Effector memory CD8-positive, alpha-beta T cell (primary cell): ENCODE data around the gene RBMS3.

Source experiments
- ATAC-seq: fragments of 150-1000 bp; cut with Tn5 transposase; replicated peaks from 2 replicates; pipeline ENCODE4 v1.10.0; 2021; ENCODE audit warnings: mild to moderate bottlenecking, moderate library complexity
- DNase-seq, 3 experiments: peaks; one replicate each; pipeline ENCODE4 v3.0.0; 2021
- H3K27ac Mint-ChIP-seq, 2 donors: one replicate each; pipeline ENCODE4 v1.8.0; 2022; ENCODE audit warnings: mild to moderate bottlenecking in 2 of 2, mixed read lengths in 2 of 2, moderate library complexity in 2 of 2
- H3K27me3 Mint-ChIP-seq, 2 donors: one replicate each; pipeline ENCODE4 v1.8.0; 2022; ENCODE audit warnings: mixed read lengths in 2 of 2
- H3K36me3 Mint-ChIP-seq: one replicate; pipeline ENCODE4 v1.8.0; 2022; ENCODE audit warnings: mild to moderate bottlenecking, moderate library complexity, mixed read lengths; ENCODE audit not compliant: insufficient read depth
- H3K4me1 Mint-ChIP-seq, 2 donors: one replicate each; pipeline ENCODE4 v1.8.0; 2022; ENCODE audit warnings: low read depth in 2 of 2, mixed read lengths in 2 of 2
- H3K4me3 Mint-ChIP-seq, 2 donors: one replicate each; pipeline ENCODE4 v1.8.0; 2022; ENCODE audit warnings: mild to moderate bottlenecking in 2 of 2, mixed read lengths in 2 of 2, moderate library complexity in 2 of 2
- H3K9me3 Mint-ChIP-seq, 2 donors: one replicate each; pipeline ENCODE4 v1.8.0; 2022; ENCODE audit warnings: mixed read lengths in 2 of 2

Gene RBMS3

DNA sequence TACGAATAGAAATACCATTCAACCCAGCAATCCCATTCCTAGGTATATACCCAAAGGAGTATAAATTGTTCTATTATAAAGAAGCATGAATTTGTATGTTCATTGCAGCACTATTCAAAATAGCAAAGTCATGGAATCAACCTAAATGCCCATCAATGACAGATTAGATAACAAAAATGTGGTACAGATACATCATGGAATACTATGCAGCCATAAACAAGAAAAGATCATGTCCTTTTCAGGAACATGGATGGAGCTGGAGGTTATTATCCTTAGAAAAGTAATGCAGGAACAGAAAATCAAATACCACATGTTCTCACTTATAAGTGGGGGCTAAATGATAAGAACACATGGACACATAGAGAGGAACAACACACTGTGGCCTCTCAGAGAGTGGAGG is 571.9 kb downstream of the RBMS3 start:
- Mint-ChIP-seq H3K36me3 (no peaks in the 10 kb centered on the region), H3K9me3 (peaks cover 4 to 7% of the 10 kb centered on the region in 2 donors), H3K4me3 (no peak overlapping the region), H3K27me3 (no peaks in the 10 kb centered on the region), H3K4me1 (no peaks in the 10 kb centered on the region), H3K27ac (no peak overlapping the region)
- ATAC-seq (no peak), DNase-seq (no peak)

DNA sequence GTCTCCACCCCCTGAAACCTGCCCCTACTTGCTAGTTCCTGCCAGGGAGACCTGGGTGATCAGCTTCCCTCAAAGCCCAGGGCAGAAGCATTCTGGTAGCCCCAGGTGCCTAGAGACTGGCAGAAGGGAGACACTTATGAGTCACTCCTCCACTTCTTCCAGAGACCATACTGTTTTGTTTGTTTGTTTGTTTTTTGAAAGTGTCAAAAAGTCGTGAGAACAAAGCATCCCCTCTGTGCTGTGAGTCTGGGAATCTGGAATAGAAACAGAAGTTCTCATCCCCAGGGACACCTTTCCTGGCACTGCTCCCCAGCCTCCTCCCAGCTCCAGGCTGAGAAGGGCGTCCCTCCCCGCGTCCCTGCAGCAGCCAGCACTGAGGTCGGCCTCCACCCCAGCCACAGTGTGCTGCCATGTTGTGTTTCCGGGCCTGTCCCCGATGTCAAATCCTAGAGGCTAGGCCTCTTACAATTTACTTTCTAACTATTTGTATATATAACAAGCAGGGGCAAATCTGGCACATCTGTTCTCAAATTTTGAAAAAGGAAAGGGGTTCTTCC is 573.0 kb downstream of the RBMS3 start:
- Mint-ChIP-seq H3K27ac (no peak overlapping the region), H3K36me3 (no peaks in the 10 kb centered on the region), H3K9me3 (peaks cover 4 to 7% of the 10 kb centered on the region in 2 donors), H3K4me1 (no peaks in the 10 kb centered on the region), H3K27me3 (no peaks in the 10 kb centered on the region), H3K4me3 (no peak overlapping the region)
- DNase-seq (no peak), ATAC-seq (no peak)

DNA sequence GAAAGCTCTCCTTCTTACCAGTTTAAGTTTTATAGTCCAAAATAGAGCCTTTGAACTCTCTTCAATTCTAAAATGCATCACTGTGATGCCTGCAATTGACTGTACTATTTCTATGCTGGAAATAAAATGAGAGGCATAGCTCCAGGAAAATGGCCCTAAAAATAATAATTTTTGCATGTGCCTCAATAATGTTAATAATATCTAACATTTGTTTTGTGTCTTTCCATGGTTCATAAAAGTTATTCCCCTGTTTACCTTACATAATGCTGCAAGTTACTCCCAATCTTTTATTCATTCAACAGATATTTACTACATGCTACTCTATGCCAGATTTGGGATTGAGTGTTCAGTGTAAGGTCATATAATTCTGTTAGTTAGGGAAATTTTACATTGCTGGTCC is 574.0 kb downstream of the RBMS3 start:
- Mint-ChIP-seq H3K27me3 (no peaks in the 10 kb centered on the region), H3K4me3 (no peak overlapping the region), H3K27ac (no peak overlapping the region), H3K36me3 (no peaks in the 10 kb centered on the region), H3K9me3 (peaks cover 4 to 7% of the 10 kb centered on the region in 2 donors), H3K4me1 (no peaks in the 10 kb centered on the region)
- no peak for ATAC-seq
- no peak for DNase-seq

- ATAC-seq (no peak), DNase-seq (no peak)
- H3K9me3 Mint-ChIP-seq: no peaks in the 10 kb centered on the region
- H3K4me1 Mint-ChIP-seq: no peaks in the 10 kb centered on the region
- H3K36me3 Mint-ChIP-seq: peaks cover 3% of the 10 kb centered on the region
- H3K27ac Mint-ChIP-seq: no peak overlapping the region
- no peaks in the 10 kb centered on the region for H3K27me3 Mint-ChIP-seq
- no peak overlapping the region for H3K4me3 Mint-ChIP-seq
Measured at GRCh38 chr3:29859726-29860270, 578.9 kb downstream of the RBMS3 start.

- Mint-ChIP-seq H3K36me3 (peaks cover 3% of the 10 kb centered on the region), H3K9me3 (no peaks in the 10 kb centered on the region), H3K4me1 (no peaks in the 10 kb centered on the region), H3K27ac (no peak overlapping the region), H3K4me3 (no peak overlapping the region), H3K27me3 (no peaks in the 10 kb centered on the region)
- no peak for ATAC-seq
- no peak for DNase-seq
Measured at GRCh38 chr3:29864809-29865208, 583.9 kb downstream of the RBMS3 start.

GRCh38 chr3:29868543-29869101 is 587.8 kb downstream of the RBMS3 start:
- no peaks in the 10 kb centered on the region for H3K4me1 Mint-ChIP-seq
- H3K4me3 Mint-ChIP-seq: no peak overlapping the region
- H3K27me3 Mint-ChIP-seq: no peaks in the 10 kb centered on the region
- H3K36me3 Mint-ChIP-seq: no peaks in the 10 kb centered on the region
- peaks cover 0 to 4% of the 10 kb centered on the region in 2 donors for H3K9me3 Mint-ChIP-seq
- DNase-seq: no peak
- ATAC-seq: no peak
- no peak overlapping the region for H3K27ac Mint-ChIP-seq

GRCh38 chr3:29870136-29870535 is 589.3 kb downstream of the RBMS3 start:
- Mint-ChIP-seq H3K36me3 (no peaks in the 10 kb centered on the region), H3K9me3 (peaks cover 0 to 6% of the 10 kb centered on the region in 2 donors), H3K27ac (no peak overlapping the region), H3K27me3 (no peaks in the 10 kb centered on the region), H3K4me3 (no peak overlapping the region), H3K4me1 (no peaks in the 10 kb centered on the region)
- DNase-seq: no peak
- no peak for ATAC-seq

DNA sequence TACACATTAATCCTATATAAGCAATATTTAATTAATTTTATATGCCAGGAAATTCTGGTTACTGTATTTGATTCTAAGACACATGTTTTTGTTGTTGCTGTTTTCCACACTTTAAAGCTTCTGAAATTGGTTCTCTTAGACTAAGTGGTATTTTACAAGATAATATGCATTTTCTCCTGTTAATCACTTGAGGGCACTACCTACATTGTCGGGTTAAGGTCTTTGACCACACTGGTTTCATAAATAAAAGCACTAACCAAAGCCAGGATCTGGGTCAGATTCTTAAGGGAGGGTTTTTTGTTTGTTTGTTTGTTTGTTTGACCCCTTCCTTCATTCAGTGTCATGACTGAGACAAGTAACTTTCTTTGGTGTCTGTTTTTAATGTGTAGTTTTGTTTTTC is 590.2 kb downstream of the RBMS3 start:
- no peak overlapping the region for H3K27ac Mint-ChIP-seq
- H3K9me3 Mint-ChIP-seq: peaks cover 0 to 8% of the 10 kb centered on the region in 2 donors
- no peak overlapping the region for H3K4me3 Mint-ChIP-seq
- no peak for ATAC-seq
- H3K4me1 Mint-ChIP-seq: no peaks in the 10 kb centered on the region
- H3K36me3 Mint-ChIP-seq: no peaks in the 10 kb centered on the region
- DNase-seq: no peak
- no peaks in the 10 kb centered on the region for H3K27me3 Mint-ChIP-seq

- DNase-seq: no peak
- H3K4me3 Mint-ChIP-seq: no peak overlapping the region
Measured at GRCh38 chr3:29880809-29881208, 599.9 kb downstream of the RBMS3 start.

GRCh38 chr3:29887451-29887850 is 606.6 kb downstream of the RBMS3 start:
- ATAC-seq: no peak
- H3K27ac Mint-ChIP-seq: no peak overlapping the region
- peaks cover 0 to 1% of the 10 kb centered on the region in 2 donors for H3K9me3 Mint-ChIP-seq
- no peak for DNase-seq
- H3K4me3 Mint-ChIP-seq: no peak overlapping the region
- H3K36me3 Mint-ChIP-seq: no peaks in the 10 kb centered on the region
- H3K27me3 Mint-ChIP-seq: no peaks in the 10 kb centered on the region
- H3K4me1 Mint-ChIP-seq: no peaks in the 10 kb centered on the region

More at GRCh38 chr3:29880809-29881208, 599.9 kb downstream of the RBMS3 start:
- H3K27ac Mint-ChIP-seq: no peak overlapping the region
- H3K36me3 Mint-ChIP-seq: no peaks in the 10 kb centered on the region
- peaks cover 5 to 6% of the 10 kb centered on the region in 2 donors for H3K9me3 Mint-ChIP-seq
- no peak for ATAC-seq
- no peaks in the 10 kb centered on the region for H3K4me1 Mint-ChIP-seq
- no peaks in the 10 kb centered on the region for H3K27me3 Mint-ChIP-seq

DNA sequence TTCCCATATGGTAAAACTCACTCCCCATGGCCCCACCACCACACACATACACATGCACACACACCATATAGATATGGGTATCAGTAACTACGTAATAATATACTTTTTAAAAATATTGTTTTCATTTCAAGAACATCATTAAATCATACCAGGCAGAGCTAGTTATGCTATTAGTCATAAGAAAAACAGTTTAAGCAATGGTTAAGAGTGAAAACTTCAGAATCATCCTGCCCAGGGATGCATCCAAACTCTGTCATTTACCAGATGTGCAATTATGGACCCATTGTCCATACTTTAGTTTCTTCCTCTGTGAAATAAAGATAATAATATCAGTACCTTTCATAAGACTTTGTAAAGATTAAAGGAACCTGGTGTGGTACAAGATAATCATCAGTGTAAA is 608.3 kb downstream of the RBMS3 start:
- H3K27ac Mint-ChIP-seq: no peak overlapping the region
- no peak for ATAC-seq
- H3K4me1 Mint-ChIP-seq: no peaks in the 10 kb centered on the region
- peaks cover 0 to 1% of the 10 kb centered on the region in 2 donors for H3K9me3 Mint-ChIP-seq
- H3K27me3 Mint-ChIP-seq: no peaks in the 10 kb centered on the region
- H3K36me3 Mint-ChIP-seq: no peaks in the 10 kb centered on the region
- DNase-seq: no peak
- no peak overlapping the region for H3K4me3 Mint-ChIP-seq

- no peaks in the 10 kb centered on the region for H3K36me3 Mint-ChIP-seq
- DNase-seq: no peak
- no peak overlapping the region for H3K4me3 Mint-ChIP-seq
- no peaks in the 10 kb centered on the region for H3K27me3 Mint-ChIP-seq
- no peaks in the 10 kb centered on the region for H3K4me1 Mint-ChIP-seq
- H3K9me3 Mint-ChIP-seq: peaks cover 0 to 1% of the 10 kb centered on the region in 2 donors
- no peak overlapping the region for H3K27ac Mint-ChIP-seq
- no peak for ATAC-seq
Measured at GRCh38 chr3:29890801-29891200, 609.9 kb downstream of the RBMS3 start.

DNA sequence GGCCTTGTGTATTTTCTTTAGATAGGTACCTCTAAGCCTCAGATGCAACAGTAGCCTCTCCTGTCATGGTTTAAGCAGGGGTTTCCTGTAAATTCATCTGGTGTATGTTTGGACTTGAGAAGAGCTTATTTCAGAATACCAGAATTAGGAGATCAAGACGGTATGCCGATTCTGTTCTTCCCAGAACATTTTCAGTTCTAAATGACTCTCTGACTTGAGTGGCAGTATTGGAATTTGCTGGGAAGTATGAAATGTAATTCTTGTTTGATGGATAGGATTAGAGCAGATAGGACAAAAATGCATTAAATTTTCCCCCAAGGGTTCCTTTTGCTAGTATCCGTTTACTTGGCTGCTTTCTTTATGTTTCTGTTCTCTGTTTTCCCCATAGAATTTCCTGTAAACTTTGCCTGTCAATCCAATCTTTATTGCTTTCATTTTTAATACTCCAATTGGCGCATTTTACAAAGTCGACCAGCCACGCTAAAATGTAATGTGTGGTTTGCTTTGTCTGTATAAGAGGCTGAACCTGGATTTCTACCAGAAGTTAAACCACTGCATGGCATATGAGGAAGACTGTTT is 612.2 kb downstream of the RBMS3 start:
- no peaks in the 10 kb centered on the region for H3K36me3 Mint-ChIP-seq
- H3K4me3 Mint-ChIP-seq: no peak overlapping the region
- ATAC-seq (no peak), DNase-seq (no peak)
- no peaks in the 10 kb centered on the region for H3K9me3 Mint-ChIP-seq
- no peak overlapping the region for H3K27ac Mint-ChIP-seq
- H3K27me3 Mint-ChIP-seq: no peaks in the 10 kb centered on the region
- no peaks in the 10 kb centered on the region for H3K4me1 Mint-ChIP-seq

DNA sequence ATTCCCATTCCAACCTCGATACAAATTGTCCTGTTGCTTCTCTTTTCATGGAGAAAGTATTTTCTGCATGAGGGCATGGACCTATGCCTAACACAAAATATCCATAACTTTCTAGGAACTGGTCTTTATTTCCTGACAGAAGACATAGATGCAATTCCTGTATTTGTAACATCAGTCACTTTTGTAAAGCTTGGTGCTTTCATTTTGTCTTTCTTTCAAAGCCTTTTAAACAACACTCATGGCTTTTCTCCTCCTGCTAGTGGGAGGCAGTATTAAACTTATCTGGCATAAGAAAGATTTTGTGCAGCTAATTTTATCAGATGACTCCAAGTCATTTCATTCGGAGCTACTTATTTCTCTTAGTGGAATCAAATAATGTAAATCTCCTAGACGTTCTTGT is 616.0 kb downstream of the RBMS3 start:
- DNase-seq (no peak), ATAC-seq (no peak)
- no peak overlapping the region for H3K27ac Mint-ChIP-seq
- no peaks in the 10 kb centered on the region for H3K27me3 Mint-ChIP-seq
- H3K9me3 Mint-ChIP-seq: no peaks in the 10 kb centered on the region
- H3K36me3 Mint-ChIP-seq: no peaks in the 10 kb centered on the region
- no peak overlapping the region for H3K4me3 Mint-ChIP-seq
- H3K4me1 Mint-ChIP-seq: no peaks in the 10 kb centered on the region
